ENCODE measurements around the gene C1QTNF1. TPM values are rescaled to one million over a fixed set of nuclear protein-coding genes. Genes with fewer than 3 reads are reported as not detected.

C1QTNF1 gene
- total RNA-seq, 1 donor: 13.8 TPM

DNA sequence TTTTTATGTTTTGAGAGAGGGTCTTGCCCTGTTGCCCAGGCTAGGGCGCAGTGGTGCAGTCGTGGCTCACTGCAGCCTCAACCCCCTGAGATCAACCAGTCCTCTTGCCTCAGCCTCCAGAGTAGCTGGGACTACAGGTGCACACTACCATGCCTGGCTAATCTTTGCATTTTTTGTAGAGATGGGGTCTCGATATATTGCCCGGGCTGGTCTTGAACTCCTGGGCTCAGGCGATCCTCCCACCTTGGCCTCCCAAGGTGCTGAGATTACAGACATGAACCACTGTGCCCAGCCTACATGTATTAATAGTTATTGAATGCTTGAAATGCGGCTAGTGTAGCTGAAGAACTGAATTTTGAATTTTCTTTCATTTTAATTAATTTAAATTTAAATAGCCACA, 12.2 kb downstream of the C1QTNF1 start:
- no peak overlapping the region for H3K4me2 ChIP-seq (ENCODE audit: insufficient read depth, low read length)
- no peaks in the 10 kb centered on the region for H4K20me1 ChIP-seq (ENCODE audit: insufficient read depth, low read length)
- H2AFZ ChIP-seq (ENCODE audit: low read length): no peak overlapping the region
- no peaks in the 10 kb centered on the region for H3K9me3 ChIP-seq (ENCODE audit: low read depth, low read length)
- no peaks in the 10 kb centered on the region for H3K36me3 ChIP-seq (ENCODE audit: insufficient read depth, low read length)
- TF ChIP-seq, protein P1, sequence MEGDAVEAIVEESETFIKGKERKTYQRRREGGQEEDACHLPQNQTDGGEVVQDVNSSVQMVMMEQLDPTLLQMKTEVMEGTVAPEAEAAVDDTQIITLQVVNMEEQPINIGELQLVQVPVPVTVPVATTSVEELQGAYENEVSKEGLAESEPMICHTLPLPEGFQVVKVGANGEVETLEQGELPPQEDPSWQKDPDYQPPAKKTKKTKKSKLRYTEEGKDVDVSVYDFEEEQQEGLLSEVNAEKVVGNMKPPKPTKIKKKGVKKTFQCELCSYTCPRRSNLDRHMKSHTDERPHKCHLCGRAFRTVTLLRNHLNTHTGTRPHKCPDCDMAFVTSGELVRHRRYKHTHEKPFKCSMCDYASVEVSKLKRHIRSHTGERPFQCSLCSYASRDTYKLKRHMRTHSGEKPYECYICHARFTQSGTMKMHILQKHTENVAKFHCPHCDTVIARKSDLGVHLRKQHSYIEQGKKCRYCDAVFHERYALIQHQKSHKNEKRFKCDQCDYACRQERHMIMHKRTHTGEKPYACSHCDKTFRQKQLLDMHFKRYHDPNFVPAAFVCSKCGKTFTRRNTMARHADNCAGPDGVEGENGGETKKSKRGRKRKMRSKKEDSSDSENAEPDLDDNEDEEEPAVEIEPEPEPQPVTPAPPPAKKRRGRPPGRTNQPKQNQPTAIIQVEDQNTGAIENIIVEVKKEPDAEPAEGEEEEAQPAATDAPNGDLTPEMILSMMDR (IDR thresholded peaks at IDR 0.05; ENCODE audit: extremely low read depth, low read depth, low read length): no peak
- H3K4me1 ChIP-seq (ENCODE audit: insufficient read depth, low read length): peaks cover 21% of the 10 kb centered on the region
- DNase-seq (ENCODE audit: insufficient read length, low spot score, missing footprints): no peak
- peak overlapping the region; percentile 95 for H3K27ac ChIP-seq (ENCODE audit: low read depth, low read length)
- H3K79me2 ChIP-seq (ENCODE audit: insufficient read depth, low read length): no peaks in the 10 kb centered on the region
- no peak overlapping the region for H3K4me3 ChIP-seq (ENCODE audit: insufficient read depth, low read length)
- peaks cover 12% of the 10 kb centered on the region for H3K27me3 ChIP-seq (ENCODE audit: insufficient read depth, low read length)

DNA sequence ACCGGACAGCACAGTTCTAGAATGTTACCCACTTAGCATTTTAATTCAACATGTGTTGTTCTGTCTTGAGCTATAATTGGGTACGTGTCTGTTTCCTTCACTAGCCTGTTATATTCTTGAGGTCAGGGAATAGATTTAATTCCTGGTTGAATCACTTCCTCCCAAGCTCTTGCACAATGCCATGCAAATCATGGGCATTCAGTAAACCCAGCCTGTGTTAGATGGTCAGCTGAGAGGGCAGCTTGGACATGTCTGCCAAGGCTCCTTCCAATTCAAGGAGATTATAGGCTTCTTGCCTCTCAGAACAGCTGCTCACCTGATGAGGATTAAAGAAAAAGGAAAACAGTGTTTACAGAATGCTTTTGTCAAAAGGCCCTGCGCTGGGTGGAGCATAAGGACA, 12.6 kb downstream of the C1QTNF1 start:
- peak overlapping the region; percentile 95 for H3K27ac ChIP-seq (ENCODE audit: low read depth, low read length)
- TF ChIP-seq, protein P1 (IDR thresholded peaks at IDR 0.05; ENCODE audit: extremely low read depth, low read depth, low read length): no peak
- DNase-seq (ENCODE audit: insufficient read length, low spot score, missing footprints): peak; percentile 96
- peaks cover 21% of the 10 kb centered on the region for H3K4me1 ChIP-seq (ENCODE audit: insufficient read depth, low read length)
- H3K79me2 ChIP-seq (ENCODE audit: insufficient read depth, low read length): no peaks in the 10 kb centered on the region
- H2AFZ ChIP-seq (ENCODE audit: low read length): peak overlapping the region; percentile 6
- H4K20me1 ChIP-seq (ENCODE audit: insufficient read depth, low read length): no peaks in the 10 kb centered on the region
- no peak overlapping the region for H3K4me3 ChIP-seq (ENCODE audit: insufficient read depth, low read length)
- H3K9me3 ChIP-seq (ENCODE audit: low read depth, low read length): no peaks in the 10 kb centered on the region
- no peaks in the 10 kb centered on the region for H3K36me3 ChIP-seq (ENCODE audit: insufficient read depth, low read length)
- peak overlapping the region; percentile 44 for H3K4me2 ChIP-seq (ENCODE audit: insufficient read depth, low read length)
- H3K27me3 ChIP-seq (ENCODE audit: insufficient read depth, low read length): peaks cover 10% of the 10 kb centered on the region

DNA sequence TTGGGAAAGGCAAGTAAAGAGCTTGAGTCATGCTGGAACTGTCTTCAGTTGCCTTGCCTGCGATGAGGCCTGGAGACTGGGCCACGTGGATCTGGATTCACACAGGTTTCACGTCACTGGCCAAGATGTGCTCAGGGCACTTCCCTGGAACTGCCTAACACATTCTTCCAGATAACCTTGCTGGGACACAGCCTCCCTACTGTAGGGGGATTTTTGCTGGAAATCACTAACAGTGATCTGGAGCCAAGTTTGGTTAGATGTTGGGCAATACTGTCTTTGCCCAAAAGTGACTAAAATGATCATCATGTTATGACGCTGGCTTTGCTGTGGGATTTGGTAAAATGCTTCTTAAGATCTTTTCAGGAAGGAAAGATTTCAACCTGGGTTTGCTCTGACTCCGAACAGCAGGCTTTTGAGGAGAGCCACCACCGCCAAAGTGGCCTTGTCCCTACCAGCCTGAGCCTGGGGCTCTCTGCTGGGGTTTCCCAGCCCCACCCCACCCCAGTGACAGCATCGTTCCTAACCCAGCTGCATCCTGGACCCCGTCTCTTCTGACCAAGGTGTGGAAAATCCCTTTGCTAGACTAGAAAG, 14.7 kb downstream of the C1QTNF1 start:
- peak overlapping the region; percentile 46 for H3K4me2 ChIP-seq (ENCODE audit: insufficient read depth, low read length)
- TF ChIP-seq, protein P1 (IDR thresholded peaks at IDR 0.05; ENCODE audit: extremely low read depth, low read depth, low read length): no peak
- H3K36me3 ChIP-seq (ENCODE audit: insufficient read depth, low read length): no peaks in the 10 kb centered on the region
- peaks cover 28% of the 10 kb centered on the region for H3K4me1 ChIP-seq (ENCODE audit: insufficient read depth, low read length)
- H3K9me3 ChIP-seq (ENCODE audit: low read depth, low read length): no peaks in the 10 kb centered on the region
- H4K20me1 ChIP-seq (ENCODE audit: insufficient read depth, low read length): no peaks in the 10 kb centered on the region
- H3K27ac ChIP-seq (ENCODE audit: low read depth, low read length): peak overlapping the region; percentile 95
- peak overlapping the region; percentile 88 for H2AFZ ChIP-seq (ENCODE audit: low read length)
- DNase-seq (ENCODE audit: insufficient read length, low spot score, missing footprints): peak; percentile 96
- peaks cover 2% of the 10 kb centered on the region for H3K27me3 ChIP-seq (ENCODE audit: insufficient read depth, low read length)
- no peaks in the 10 kb centered on the region for H3K79me2 ChIP-seq (ENCODE audit: insufficient read depth, low read length)
- no peak overlapping the region for H3K4me3 ChIP-seq (ENCODE audit: insufficient read depth, low read length)

DNA sequence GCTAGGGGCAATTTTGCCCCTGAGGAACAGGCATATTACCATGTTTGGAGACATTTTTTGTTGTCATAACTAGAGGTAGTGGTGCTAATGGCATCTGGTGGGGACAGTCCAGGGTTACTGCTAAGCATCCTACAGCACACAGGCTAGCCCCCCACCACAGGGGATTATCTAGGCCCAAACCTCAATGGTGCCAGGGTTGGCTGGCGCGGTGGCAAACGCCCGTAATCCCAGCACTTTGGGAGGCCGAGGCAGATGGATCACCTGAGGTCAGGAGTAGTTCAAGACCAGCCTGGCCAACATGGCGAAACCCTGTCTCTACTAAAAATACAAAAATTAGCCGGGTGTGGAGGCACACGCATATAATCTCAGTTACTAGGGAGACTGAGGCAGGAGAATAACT, 15.2 kb downstream of the C1QTNF1 start:
- Histone ChIP-seq H3K4me2 (ENCODE audit: insufficient read depth, low read length) (peak overlapping the region; percentile 46), H3K27ac (ENCODE audit: low read depth, low read length) (peak overlapping the region; percentile 95)

More for the DNA sequence above, 15.2 kb downstream of the C1QTNF1 start:
- Histone ChIP-seq H3K79me2 (ENCODE audit: insufficient read depth, low read length) (no peaks in the 10 kb centered on the region), H3K9me3 (ENCODE audit: low read depth, low read length) (no peaks in the 10 kb centered on the region), H3K4me1 (ENCODE audit: insufficient read depth, low read length) (peaks cover 28% of the 10 kb centered on the region), H3K27me3 (ENCODE audit: insufficient read depth, low read length) (peaks cover 2% of the 10 kb centered on the region), H4K20me1 (ENCODE audit: insufficient read depth, low read length) (no peaks in the 10 kb centered on the region), H3K36me3 (ENCODE audit: insufficient read depth, low read length) (no peaks in the 10 kb centered on the region), H2AFZ (ENCODE audit: low read length) (peak overlapping the region; percentile 17), H3K4me3 (ENCODE audit: insufficient read depth, low read length) (no peak overlapping the region)
- TF ChIP-seq, protein P1 (IDR thresholded peaks at IDR 0.05; ENCODE audit: extremely low read depth, low read depth, low read length): no peak
- DNase-seq (ENCODE audit: insufficient read length, low spot score, missing footprints): no peak
